K562 (cell line): ENCODE measurements around the gene IPO11.
"Not testable (repeated sequence)": the region's sequence is repeated elsewhere in the genome, so short reads cannot be mapped to it uniquely, and the experiment has no call there.

Experiments
- EZH2 ChIP-seq: IDR thresholded peaks from 2 replicates; pipeline ENCODE4 v1.6.1; 2012; ENCODE audit warnings: low read depth, mild to moderate bottlenecking, inconsistent platforms, low read length, borderline replicate concordance
- MXD1 ChIP-seq: fragments of 250-450 bp; sonication (Bioruptor Pico); IDR thresholded peaks from 2 replicates; pipeline ENCODE4 v1.8.0; 2021; ENCODE audit warnings: borderline replicate concordance, mild to moderate bottlenecking, moderate library complexity; ENCODE audit not compliant: poor library complexity, severe bottlenecking

DNA sequence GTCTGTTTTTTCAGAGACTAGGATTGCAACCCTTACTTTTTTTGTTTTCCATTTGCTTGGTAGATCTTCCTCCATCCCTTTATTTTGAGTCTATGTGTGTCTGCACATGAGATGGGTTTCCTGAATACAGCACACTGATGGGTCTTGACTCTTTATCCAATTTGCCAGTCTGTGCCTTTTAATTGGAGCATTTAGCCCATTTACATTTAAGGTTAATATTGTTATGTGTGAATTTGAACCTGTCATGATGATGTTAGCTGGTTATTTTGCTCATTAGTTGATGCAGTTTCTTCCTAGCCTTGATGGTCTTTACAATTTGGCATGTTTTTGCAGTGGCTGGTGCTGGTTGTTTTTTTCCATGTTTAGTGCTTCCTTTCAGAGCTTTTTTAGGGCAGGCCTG lies 264.0 kb downstream of the IPO11 start:
- TF ChIP-seq MXD1, EZH2: not testable (repeated sequence)
